Upper lobe of left lung (tissue), 4 donors: ENCODE results near the gene TASOR.

Experiments
- POLR2A ChIP-seq, 4 donors: fragments of 450-650 bp; IDR thresholded peaks; one replicate each; pipeline ENCODE4 v1.5.1; 2016 to 2017; ENCODE audit warnings: antibody characterized with exemption in 4 of 4, mild to moderate bottlenecking in 2 of 4
- TF ChIP-seq, protein P1 (sequence below), 6 experiments: fragments of 450-650 bp in 4 of 6; fragments of 200-600 bp in 2 of 6; sonication (generic) in 2 of 6; IDR thresholded peaks; one replicate each; pipeline ENCODE4 v1.5.1; 2016 to 2019; ENCODE audit warnings: antibody characterized with exemption in 6 of 6

DNA sequence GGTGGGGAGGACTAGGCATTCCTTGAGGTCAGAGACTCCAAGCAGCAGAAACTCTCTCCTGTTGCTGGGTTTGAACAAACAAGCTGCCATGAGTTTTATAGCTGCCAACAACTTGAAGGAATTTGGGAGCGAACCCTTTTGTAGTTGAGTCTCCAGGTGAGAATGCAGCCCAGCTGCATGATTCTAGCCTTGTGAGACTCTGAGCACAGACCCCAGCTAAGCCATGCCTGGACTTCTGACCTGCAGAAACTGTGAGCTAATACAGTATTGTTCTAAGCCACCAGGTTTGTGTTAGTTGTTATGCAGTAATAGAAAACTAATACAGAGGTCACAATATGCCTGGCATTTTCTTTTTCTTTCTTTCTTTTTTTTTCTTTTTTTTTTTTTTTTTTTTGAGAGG, 6.2 kb upstream of the TASOR start:
- TF ChIP-seq, protein P1, sequence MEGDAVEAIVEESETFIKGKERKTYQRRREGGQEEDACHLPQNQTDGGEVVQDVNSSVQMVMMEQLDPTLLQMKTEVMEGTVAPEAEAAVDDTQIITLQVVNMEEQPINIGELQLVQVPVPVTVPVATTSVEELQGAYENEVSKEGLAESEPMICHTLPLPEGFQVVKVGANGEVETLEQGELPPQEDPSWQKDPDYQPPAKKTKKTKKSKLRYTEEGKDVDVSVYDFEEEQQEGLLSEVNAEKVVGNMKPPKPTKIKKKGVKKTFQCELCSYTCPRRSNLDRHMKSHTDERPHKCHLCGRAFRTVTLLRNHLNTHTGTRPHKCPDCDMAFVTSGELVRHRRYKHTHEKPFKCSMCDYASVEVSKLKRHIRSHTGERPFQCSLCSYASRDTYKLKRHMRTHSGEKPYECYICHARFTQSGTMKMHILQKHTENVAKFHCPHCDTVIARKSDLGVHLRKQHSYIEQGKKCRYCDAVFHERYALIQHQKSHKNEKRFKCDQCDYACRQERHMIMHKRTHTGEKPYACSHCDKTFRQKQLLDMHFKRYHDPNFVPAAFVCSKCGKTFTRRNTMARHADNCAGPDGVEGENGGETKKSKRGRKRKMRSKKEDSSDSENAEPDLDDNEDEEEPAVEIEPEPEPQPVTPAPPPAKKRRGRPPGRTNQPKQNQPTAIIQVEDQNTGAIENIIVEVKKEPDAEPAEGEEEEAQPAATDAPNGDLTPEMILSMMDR (IDR thresholded peaks at IDR 0.05), result no peak
- no peak for TF ChIP-seq POLR2A (IDR thresholded peaks at IDR 0.05)
